HCT116 (cell line): ENCODE results near the gene GAS2L2.

Experiments used
- ELF1 ChIP-seq: IDR thresholded peaks from 2 replicates; pipeline ENCODE4 v1.6.1; 2012; ENCODE audit warnings: low read depth, borderline replicate concordance
- POLR2A ChIP-seq: IDR thresholded peaks from 2 replicates; pipeline ENCODE4 v1.7.0; 2011; ENCODE audit warnings: borderline replicate concordance; ENCODE audit not compliant: insufficient read depth, insufficient read length; ENCODE audit errors: extremely low read depth
- POLR2AphosphoS5 ChIP-seq: IDR thresholded peaks from 2 replicates; pipeline ENCODE4 v1.6.1; 2011; ENCODE audit warnings: mild to moderate bottlenecking, low read depth, low read length, moderate library complexity
- TF ChIP-seq, protein P1 (sequence below), 3 experiments: fragments of 200-600 bp in 1 of 3; sonication (generic) in 1 of 3; IDR thresholded peaks in 2 of 3; conservative IDR thresholded peaks in 1 of 3; 2 replicates each; pipeline ENCODE4 v1.5.1; 2012 to 2017; ENCODE audit warnings: low read depth in 2 of 3, low read length in 2 of 3, antibody characterized with exemption in 1 of 3, borderline replicate concordance in 1 of 3, control low read depth in 1 of 3, mild to moderate bottlenecking in 1 of 3, mixed read lengths in 1 of 3, mixed run types in 1 of 3, moderate library complexity in 1 of 3; ENCODE audit not compliant: insufficient read depth in 1 of 3

DNA sequence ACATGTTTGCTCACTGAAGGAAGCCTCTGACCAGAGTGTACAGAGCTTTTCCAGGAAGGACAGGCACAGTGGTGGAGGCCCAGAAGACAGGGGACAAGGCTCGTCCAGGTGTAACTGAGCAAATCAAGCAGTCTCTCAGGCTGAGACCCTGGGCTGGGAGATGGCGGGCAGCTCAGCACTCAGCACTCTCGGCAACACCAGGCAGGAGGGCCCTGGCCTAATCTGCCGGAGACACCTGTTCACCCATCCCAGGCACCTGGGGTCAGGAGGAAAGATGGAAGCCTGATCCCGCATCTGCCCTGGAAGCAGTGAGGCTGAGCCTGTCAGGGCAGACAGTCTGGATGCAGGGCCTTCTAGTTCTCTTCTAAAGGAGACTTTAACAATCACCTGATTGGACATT lies 16.8 kb downstream of the GAS2L2 start:
- no peak for TF ChIP-seq POLR2AphosphoS5
- TF ChIP-seq, protein P1, sequence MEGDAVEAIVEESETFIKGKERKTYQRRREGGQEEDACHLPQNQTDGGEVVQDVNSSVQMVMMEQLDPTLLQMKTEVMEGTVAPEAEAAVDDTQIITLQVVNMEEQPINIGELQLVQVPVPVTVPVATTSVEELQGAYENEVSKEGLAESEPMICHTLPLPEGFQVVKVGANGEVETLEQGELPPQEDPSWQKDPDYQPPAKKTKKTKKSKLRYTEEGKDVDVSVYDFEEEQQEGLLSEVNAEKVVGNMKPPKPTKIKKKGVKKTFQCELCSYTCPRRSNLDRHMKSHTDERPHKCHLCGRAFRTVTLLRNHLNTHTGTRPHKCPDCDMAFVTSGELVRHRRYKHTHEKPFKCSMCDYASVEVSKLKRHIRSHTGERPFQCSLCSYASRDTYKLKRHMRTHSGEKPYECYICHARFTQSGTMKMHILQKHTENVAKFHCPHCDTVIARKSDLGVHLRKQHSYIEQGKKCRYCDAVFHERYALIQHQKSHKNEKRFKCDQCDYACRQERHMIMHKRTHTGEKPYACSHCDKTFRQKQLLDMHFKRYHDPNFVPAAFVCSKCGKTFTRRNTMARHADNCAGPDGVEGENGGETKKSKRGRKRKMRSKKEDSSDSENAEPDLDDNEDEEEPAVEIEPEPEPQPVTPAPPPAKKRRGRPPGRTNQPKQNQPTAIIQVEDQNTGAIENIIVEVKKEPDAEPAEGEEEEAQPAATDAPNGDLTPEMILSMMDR (IDR thresholded peaks at IDR 0.05 in 2 of 3, conservative IDR thresholded peaks at IDR 0.05 in 1 of 3; ENCODE audit: borderline replicate concordance in 1 of 3, insufficient read depth in 1 of 3, low read depth in 2 of 3, low read length in 2 of 3), result no peak
- TF ChIP-seq POLR2A, result no peak
- no peak for TF ChIP-seq ELF1
